B cell (primary cell): ENCODE results near the gene AVEN. TPM values are rescaled to one million over a fixed set of nuclear protein-coding genes. Genes with fewer than 3 reads are reported as not detected.

ENCODE experiments used
- ATAC-seq: fragments of 200-7000 bp; cut with Tn5 transposase; one replicate; pipeline ENCODE4 v1.10.0; 2021; ENCODE audit warnings: low read depth, mild to moderate bottlenecking, moderate number of reproducible peaks, moderate library complexity
- CTCF ChIA-PET: fragments of 350-600 bp; sonication (Branson Sonifier 250); formaldehyde crosslinking; loops from one replicate; lab custom pipeline; 2021; ENCODE audit warnings: antibody characterized with exemption, inconsistent platforms; lab: Charles Lee
- POLR2A ChIA-PET: fragments of 350-600 bp; sonication (Branson Sonifier 250); formaldehyde crosslinking; loops from one replicate; lab custom pipeline; 2021; ENCODE audit warnings: antibody characterized with exemption; lab: Charles Lee
- DNase-seq: peaks from one replicate; pipeline ENCODE4 v3.0.0; 2013
- H2AFZ ChIP-seq: 2 replicates; pipeline ENCODE4 v1.6.1; 2012; ENCODE audit warnings: mild to moderate bottlenecking, low read depth, low read length; ENCODE audit not compliant: insufficient read depth, poor library complexity, severe bottlenecking
- H3K27ac ChIP-seq, 2 donors: 1 replicate in 1 of 2; 2 replicates in 1 of 2; pipeline ENCODE4 v1.5.1; 2012 to 2013; ENCODE audit warnings: low read length in 2 of 2, mild to moderate bottlenecking in 2 of 2, moderate library complexity in 1 of 2
- H3K27me3 ChIP-seq, 4 experiments: fragments of 200-600 bp in 1 of 4; sonication (generic) in 1 of 4; replicated peaks in 1 of 4; 1 replicate in 2 of 4; 2 replicates in 2 of 4; pipeline versions ENCODE4 v1.6.1 to v1.7.0; 2013 to 2016; ENCODE audit warnings: low read length in 3 of 4, mild to moderate bottlenecking in 2 of 4, mixed read lengths in 1 of 4, moderate library complexity in 1 of 4; ENCODE audit not compliant: insufficient read depth in 4 of 4, control insufficient read depth in 3 of 4; ENCODE audit errors: control extremely low read depth in 1 of 4
- H3K36me3 ChIP-seq, 2 experiments: replicated peaks in 1 of 2; 1 replicate in 1 of 2; 2 replicates in 1 of 2; pipeline versions ENCODE4 v1.6.1 to v1.7.1; 2013; ENCODE audit warnings: low read length in 1 of 2; ENCODE audit not compliant: insufficient read depth in 2 of 2, control insufficient read depth in 1 of 2; ENCODE audit errors: control extremely low read depth in 1 of 2, extremely low read depth in 1 of 2
- H3K4me1 ChIP-seq, 2 donors: fragments of 200-600 bp in 1 of 2; sonication (generic) in 1 of 2; 1 replicate in 1 of 2; 2 replicates in 1 of 2; pipeline versions ENCODE4 v1.5.1 to v1.6.1; 2013 to 2017; ENCODE audit warnings: low read length in 2 of 2; ENCODE audit not compliant: control insufficient read depth in 2 of 2, insufficient read depth in 2 of 2
- H3K4me2 ChIP-seq: replicated peaks from 2 replicates; pipeline ENCODE3; 2012; ENCODE audit warnings: mild to moderate bottlenecking, low read depth, low read length; ENCODE audit not compliant: poor library complexity, severe bottlenecking
- H3K4me3 ChIP-seq, 5 experiments: fragments of 200-600 bp in 1 of 5; sonication (generic) in 1 of 5; 1 replicate in 3 of 5; 2 replicates in 2 of 5; pipeline versions ENCODE4 v1.5.1 to v1.7.0; 2011 to 2016; ENCODE audit warnings: low read length in 4 of 5, mild to moderate bottlenecking in 4 of 5, low read depth in 2 of 5, control low read depth in 1 of 5, moderate library complexity in 1 of 5; ENCODE audit not compliant: insufficient read depth in 1 of 5; ENCODE audit errors: control extremely low read depth in 1 of 5, extremely low read depth in 1 of 5
- H3K79me2 ChIP-seq: fragments of 200-600 bp; sonication (generic); one replicate; pipeline ENCODE4 v1.6.0; 2016; ENCODE audit warnings: low read length; ENCODE audit not compliant: control insufficient read depth, insufficient read depth
- H3K9ac ChIP-seq: fragments of 200-600 bp; sonication (generic); 2 replicates; pipeline ENCODE4 v1.6.1; 2017; ENCODE audit warnings: mild to moderate bottlenecking, low read length, moderate library complexity
- H3K9me3 ChIP-seq, 3 donors: one replicate each; pipeline versions ENCODE4 v1.6.1 to v1.7.1; 2013; ENCODE audit warnings: low read length in 2 of 3; ENCODE audit not compliant: control insufficient read depth in 2 of 3, insufficient read depth in 1 of 3; ENCODE audit errors: control extremely low read depth in 1 of 3
- H4K20me1 ChIP-seq: 2 replicates; pipeline ENCODE4 v1.6.0; 2012; ENCODE audit warnings: mild to moderate bottlenecking, low read length; ENCODE audit not compliant: insufficient read depth, control insufficient read depth, poor library complexity, severe bottlenecking
- H3K27ac Mint-ChIP-seq: one replicate; pipeline ENCODE4 v1.8.0; 2021; ENCODE audit warnings: mixed read lengths
- H3K27me3 Mint-ChIP-seq: one replicate; pipeline ENCODE4 v1.8.0; 2021; ENCODE audit warnings: mixed read lengths
- H3K4me1 Mint-ChIP-seq: one replicate; pipeline ENCODE4 v1.8.0; 2021; ENCODE audit warnings: mixed read lengths
- H3K4me3 Mint-ChIP-seq: one replicate; pipeline ENCODE4 v1.8.0; 2021; ENCODE audit warnings: mixed read lengths
- H3K9me3 Mint-ChIP-seq: one replicate; pipeline ENCODE4 v1.8.0; 2022; ENCODE audit warnings: mixed read lengths; ENCODE audit not compliant: insufficient read depth
- EZH2 ChIP-seq: IDR thresholded peaks from 2 replicates; pipeline ENCODE4 v1.6.1; 2012; ENCODE audit warnings: borderline replicate concordance, low read depth, mild to moderate bottlenecking, moderate library complexity, low read length; ENCODE audit not compliant: insufficient read depth, poor library complexity, severe bottlenecking
- WGBS: methylation state at CpG from one replicate; pipeline ENCODE4 v1.1.5; 2013; ENCODE audit warnings: missing lambda C conversion rate; ENCODE audit not compliant: insufficient coverage; 5-methylcytosine and 5-hydroxymethylcytosine counted together
- intact Hi-C: fragments of 100-400 bp; cut with micrococcal nuclease; formaldehyde crosslinking; loops from one replicate; pipeline ENCODE4 v1.10.0; 2022
- polyA plus RNA-seq: library from polyadenylated mRNA; depleted of rRNA; stranded (reverse); fragments of >200 nt; gene quantifications from 2 replicates; pipeline ENCODE4 v1.2.3, GENCODE V29; 2012
- total RNA-seq, 2 donors: library from RNA; stranded (reverse); fragments of 120-200 nt in 1 of 2; gene quantifications; 1 replicate in 1 of 2; 2 replicates in 1 of 2; pipeline versions ENCODE4 v1.2.3 to v1.2.4, GENCODE V29; 2013 to 2022
- TF ChIP-seq, protein P1 (sequence below): fragments of 200-600 bp; IDR thresholded peaks from one replicate; pipeline ENCODE4 v1.8.0; 2022; ENCODE audit warnings: antibody characterized with exemption, mild to moderate bottlenecking

AVEN gene
- total and polyA plus RNA-seq, 2 donors (not counting 1 experiment from before 2014, with no cell fraction given): 1.8 to 8.2 TPM

DNA sequence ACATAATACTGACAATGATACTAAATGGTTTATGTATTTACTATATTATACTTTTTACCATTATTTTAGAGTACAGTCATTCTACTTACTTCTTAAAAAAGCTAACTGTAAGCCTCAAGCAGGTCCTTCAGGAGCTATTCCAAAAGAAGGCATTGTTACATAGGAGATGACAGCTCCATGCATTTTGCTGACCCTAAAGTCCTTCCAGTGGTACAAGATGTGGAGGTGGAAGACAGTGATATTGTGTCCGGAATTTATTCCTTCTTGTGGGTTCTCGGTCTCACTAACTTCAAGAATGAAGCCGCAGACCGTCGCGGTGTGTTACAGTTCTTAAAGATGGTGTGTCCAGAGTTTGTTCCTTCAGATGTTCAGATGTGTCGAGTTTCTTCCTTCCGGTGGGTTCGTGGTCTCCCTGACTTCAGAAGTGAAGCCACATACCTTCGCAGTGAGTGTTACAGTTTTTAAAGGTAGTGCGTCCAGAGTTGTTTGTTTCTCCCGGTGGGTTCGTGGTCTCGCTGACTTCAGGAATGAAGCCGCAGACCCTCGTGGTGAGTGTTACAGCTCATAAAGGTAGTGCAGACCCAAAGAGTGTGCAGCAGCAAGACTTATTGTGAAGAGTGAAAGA, 20.9 kb downstream of the AVEN start:
- Mint-ChIP-seq H3K27me3 (no peaks in the 10 kb centered on the region), H3K27ac (no peak overlapping the region), H3K4me3 (no peak overlapping the region), H3K9me3 (no peaks in the 10 kb centered on the region), H3K4me1 (peaks cover 3% of the 10 kb centered on the region)
- Histone ChIP-seq H4K20me1 (no peaks in the 10 kb centered on the region), H3K79me2 (peaks cover 3% of the 10 kb centered on the region), H2AFZ (no peak overlapping the region), H3K27me3 (no peaks in the 10 kb centered on the region), H3K4me3 (no peak overlapping the region), H3K27ac (no peak overlapping the region), H3K9me3 (peaks cover 0 to 1% (median 0%) of the 10 kb centered on the region in 3 donors), H3K4me1 (no peaks in the 10 kb centered on the region), H3K9ac (no peak overlapping the region), H3K36me3 (no peaks in the 10 kb centered on the region), H3K4me2 (no peak overlapping the region)
- ATAC-seq (no peak), DNase-seq (no peak)
- intact Hi-C loops: no loop called here
- WGBS: 72% methylated on average over 15 of the region's 16 CpGs
- TF ChIP-seq, protein P1, sequence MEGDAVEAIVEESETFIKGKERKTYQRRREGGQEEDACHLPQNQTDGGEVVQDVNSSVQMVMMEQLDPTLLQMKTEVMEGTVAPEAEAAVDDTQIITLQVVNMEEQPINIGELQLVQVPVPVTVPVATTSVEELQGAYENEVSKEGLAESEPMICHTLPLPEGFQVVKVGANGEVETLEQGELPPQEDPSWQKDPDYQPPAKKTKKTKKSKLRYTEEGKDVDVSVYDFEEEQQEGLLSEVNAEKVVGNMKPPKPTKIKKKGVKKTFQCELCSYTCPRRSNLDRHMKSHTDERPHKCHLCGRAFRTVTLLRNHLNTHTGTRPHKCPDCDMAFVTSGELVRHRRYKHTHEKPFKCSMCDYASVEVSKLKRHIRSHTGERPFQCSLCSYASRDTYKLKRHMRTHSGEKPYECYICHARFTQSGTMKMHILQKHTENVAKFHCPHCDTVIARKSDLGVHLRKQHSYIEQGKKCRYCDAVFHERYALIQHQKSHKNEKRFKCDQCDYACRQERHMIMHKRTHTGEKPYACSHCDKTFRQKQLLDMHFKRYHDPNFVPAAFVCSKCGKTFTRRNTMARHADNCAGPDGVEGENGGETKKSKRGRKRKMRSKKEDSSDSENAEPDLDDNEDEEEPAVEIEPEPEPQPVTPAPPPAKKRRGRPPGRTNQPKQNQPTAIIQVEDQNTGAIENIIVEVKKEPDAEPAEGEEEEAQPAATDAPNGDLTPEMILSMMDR: no peak
- ChIA-PET POLR2A (no interaction called here), CTCF (no interaction called here)

DNA sequence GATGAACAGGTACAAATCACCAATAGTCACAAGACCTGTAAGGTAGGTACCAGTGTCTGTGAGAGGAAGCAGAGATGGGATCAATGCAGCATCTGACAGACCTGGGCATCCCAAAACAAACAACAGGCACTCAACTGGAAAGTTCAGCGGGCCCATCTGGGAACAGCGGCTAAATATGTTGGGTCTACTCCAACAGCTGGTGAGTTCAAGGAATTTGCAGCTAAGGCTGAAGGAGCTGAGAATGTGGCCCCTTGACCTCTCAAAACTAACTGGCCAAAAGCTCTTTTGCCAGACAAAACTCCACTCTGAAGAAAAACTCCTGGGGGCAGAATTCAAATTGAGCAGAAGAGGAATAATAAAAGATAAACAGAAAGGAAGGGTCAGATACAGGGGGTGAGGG, 24.4 kb downstream of the AVEN start:
- no peaks in the 10 kb centered on the region for H4K20me1 ChIP-seq
- Mint-ChIP-seq H3K27me3 (no peaks in the 10 kb centered on the region), H3K27ac (no peak overlapping the region), H3K4me1 (peaks cover 3% of the 10 kb centered on the region), H3K4me3 (no peak overlapping the region), H3K9me3 (no peaks in the 10 kb centered on the region)
- H3K4me1 ChIP-seq: no peaks in the 10 kb centered on the region
- POLR2A ChIA-PET: no interaction called here
- CTCF ChIA-PET: no interaction called here
- H3K4me2 ChIP-seq: no peak overlapping the region
- H2AFZ ChIP-seq: no peak overlapping the region
- no peaks in the 10 kb centered on the region for H3K27me3 ChIP-seq
- H3K4me3 ChIP-seq: no peak overlapping the region
- no peaks in the 10 kb centered on the region for H3K79me2 ChIP-seq
- H3K9ac ChIP-seq: no peak overlapping the region
- H3K27ac ChIP-seq: no peak overlapping the region
- TF ChIP-seq, protein P1: no peak
- no peak for TF ChIP-seq EZH2
- WGBS: no CpG with 5 or more reads among the region's 2 CpGs
- no peaks in the 10 kb centered on the region for H3K36me3 ChIP-seq
- DNase-seq (no peak), ATAC-seq (no peak)
- peaks cover 0 to under 1% (median 0%) of the 10 kb centered on the region in 3 donors for H3K9me3 ChIP-seq
- intact Hi-C loops: loop anchor here (5.0 kb wide), 1 partner anchor 1367 kb away; no protein-coding TSS in a partner anchor
